Measurements from ENCODE around the gene NR2E1.

- TF ChIP-seq, protein P1, sequence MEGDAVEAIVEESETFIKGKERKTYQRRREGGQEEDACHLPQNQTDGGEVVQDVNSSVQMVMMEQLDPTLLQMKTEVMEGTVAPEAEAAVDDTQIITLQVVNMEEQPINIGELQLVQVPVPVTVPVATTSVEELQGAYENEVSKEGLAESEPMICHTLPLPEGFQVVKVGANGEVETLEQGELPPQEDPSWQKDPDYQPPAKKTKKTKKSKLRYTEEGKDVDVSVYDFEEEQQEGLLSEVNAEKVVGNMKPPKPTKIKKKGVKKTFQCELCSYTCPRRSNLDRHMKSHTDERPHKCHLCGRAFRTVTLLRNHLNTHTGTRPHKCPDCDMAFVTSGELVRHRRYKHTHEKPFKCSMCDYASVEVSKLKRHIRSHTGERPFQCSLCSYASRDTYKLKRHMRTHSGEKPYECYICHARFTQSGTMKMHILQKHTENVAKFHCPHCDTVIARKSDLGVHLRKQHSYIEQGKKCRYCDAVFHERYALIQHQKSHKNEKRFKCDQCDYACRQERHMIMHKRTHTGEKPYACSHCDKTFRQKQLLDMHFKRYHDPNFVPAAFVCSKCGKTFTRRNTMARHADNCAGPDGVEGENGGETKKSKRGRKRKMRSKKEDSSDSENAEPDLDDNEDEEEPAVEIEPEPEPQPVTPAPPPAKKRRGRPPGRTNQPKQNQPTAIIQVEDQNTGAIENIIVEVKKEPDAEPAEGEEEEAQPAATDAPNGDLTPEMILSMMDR (IDR thresholded peaks at IDR 0.05), result no peak
- no peak for TF ChIP-seq POLR2A (IDR thresholded peaks at IDR 0.05)
Measured at GRCh38 chr6:108228416-108228815, 62.6 kb downstream of the NR2E1 start.

Measured in thyroid gland (tissue), 4 donors.